Body of pancreas (tissue), 4 donors: ENCODE data around the gene SNRNP70. TPM values are rescaled to one million over a fixed set of nuclear protein-coding genes. Genes with fewer than 3 reads are reported as not detected.

Experiments used
- ATAC-seq: fragments of 150-250 bp; one replicate; pipeline ENCODE4 v1.9.1; 2016
- DNase-seq, 4 donors: peaks; one replicate each; pipeline ENCODE4 v3.0.0-alpha.2; 2019
- H3K27ac ChIP-seq, 4 donors: fragments of 200-600 bp; sonication (generic); 1 replicate in 3 of 4; 2 replicates in 1 of 4; pipeline versions ENCODE4 v1.5.1 to v1.6.1; 2016 to 2019; ENCODE audit warnings: mild to moderate bottlenecking in 1 of 4, mixed read lengths in 1 of 4, moderate library complexity in 1 of 4
- H3K27me3 ChIP-seq, 2 donors: fragments of 200-600 bp; sonication (generic); one replicate each; pipeline ENCODE4 v1.6.0; 2016; ENCODE audit warnings: mild to moderate bottlenecking in 1 of 2
- H3K36me3 ChIP-seq, 2 donors: fragments of 200-600 bp; sonication (generic); replicated peaks in 1 of 2; 2 replicates each; pipeline ENCODE4 v1.5.1; 2016; ENCODE audit warnings: low read depth in 2 of 2; ENCODE audit not compliant: insufficient read depth in 1 of 2
- H3K4me1 ChIP-seq: fragments of 200-600 bp; sonication (generic); one replicate; pipeline ENCODE4 v1.6.0; 2016
- H3K4me3 ChIP-seq, 2 donors: fragments of 200-600 bp; sonication (generic); 1 replicate in 1 of 2; 2 replicates in 1 of 2; pipeline ENCODE4 v1.5.1; 2016 to 2019
- H3K9me3 ChIP-seq, 3 donors: fragments of 200-600 bp; sonication (generic); 1 replicate in 2 of 3; 2 replicates in 1 of 3; pipeline ENCODE4 v1.5.1; 2016
- CTCF ChIP-seq, 7 experiments: fragments of 450-650 bp in 4 of 7; fragments of 200-600 bp in 3 of 7; sonication (generic) in 3 of 7; IDR thresholded peaks; one replicate each; pipeline ENCODE4 v1.5.1; 2016 to 2019; ENCODE audit warnings: antibody characterized with exemption in 7 of 7
- POLR2A ChIP-seq, 3 donors: fragments of 450-650 bp; IDR thresholded peaks; one replicate each; pipeline ENCODE4 v1.6.1; 2016; ENCODE audit warnings: antibody characterized with exemption in 3 of 3, mild to moderate bottlenecking in 2 of 3
- WGBS, 2 donors: methylation state at CpG; one replicate each; pipeline ENCODE4 v1.1.5; 2017; 5-methylcytosine and 5-hydroxymethylcytosine counted together
- intact Hi-C: fragments of 100-400 bp; cut with DNase I; formaldehyde crosslinking; loops from one replicate; pipeline ENCODE4 v1.15.1; 2023
- total RNA-seq, 2 donors: library from RNA; depleted of rRNA; stranded (reverse); fragments of >200 nt; gene quantifications; one replicate each; pipeline ENCODE4 v1.1.0, GENCODE V29; 2016

Gene SNRNP70
- total RNA-seq, 2 donors from 2014 or later = 199 to 588 TPM

- Histone ChIP-seq H3K36me3 (peaks cover 10 to 23% of the 10 kb centered on the region in 2 donors), H3K27me3 (no peaks in the 10 kb centered on the region), H3K4me1 (peaks cover 33% of the 10 kb centered on the region), H3K9me3 (no peaks in the 10 kb centered on the region), H3K27ac (no peak overlapping the region), H3K4me3 (no peak overlapping the region)
- ATAC-seq (no peak), DNase-seq (no peak)
- TF ChIP-seq CTCF (IDR thresholded peaks at IDR 0.05) = no peak
- no peak for TF ChIP-seq POLR2A (IDR thresholded peaks at IDR 0.05)
- WGBS, 2 donors = 83 to 91% methylated on average over 17 of the region's 17 CpGs
- intact Hi-C loops = loop anchor here (10.0 kb wide), 1 partner anchor 53 kb away; no protein-coding TSS in a partner anchor
Observed at GRCh38 chr19:49091391-49092038, 6.3 kb downstream of the SNRNP70 start.

GRCh38 chr19:49092686-49093085 is 7.4 kb downstream of the SNRNP70 start:
- TF ChIP-seq CTCF (IDR thresholded peaks at IDR 0.05) (no peak), POLR2A (IDR thresholded peaks at IDR 0.05) (no peak)
- H3K4me1 ChIP-seq = peaks cover 26% of the 10 kb centered on the region
- H3K9me3 ChIP-seq = no peaks in the 10 kb centered on the region
- ATAC-seq (no peak), DNase-seq (no peak)
- H3K27me3 ChIP-seq = no peaks in the 10 kb centered on the region
- 91 to 93% methylated on average over 6 of the region's 6 CpGs for WGBS, 2 donors
- intact Hi-C loops = loop anchor here (10.0 kb wide), 1 partner anchor 52 kb away; no protein-coding TSS in a partner anchor
- H3K36me3 ChIP-seq = peaks cover 10 to 23% of the 10 kb centered on the region in 2 donors
- no peak overlapping the region for H3K4me3 ChIP-seq
- H3K27ac ChIP-seq = no peak overlapping the region

GRCh38 chr19:49094505-49095482 is 9.5 kb downstream of the SNRNP70 start:
- Histone ChIP-seq H3K9me3 (no peaks in the 10 kb centered on the region), H3K4me3 (no peak overlapping the region), H3K27me3 (no peaks in the 10 kb centered on the region), H3K4me1 (peaks cover 15% of the 10 kb centered on the region), H3K27ac (no peak overlapping the region), H3K36me3 (peaks cover 23 to 28% of the 10 kb centered on the region in 2 donors)
- DNase-seq (no peak), ATAC-seq (no peak)
- WGBS, 2 donors = 80 to 83% methylated on average over 23 of the region's 23 CpGs
- intact Hi-C loops = loop anchor here (5.0 to 10.0 kb wide), 2 partner anchors 50 to 108 kb away; no protein-coding TSS in a partner anchor
- TF ChIP-seq POLR2A (IDR thresholded peaks at IDR 0.05) (no peak), CTCF (IDR thresholded peaks at IDR 0.05) (no peak)

- Histone ChIP-seq H3K9me3 (no peaks in the 10 kb centered on the region), H3K27me3 (no peaks in the 10 kb centered on the region), H3K36me3 (peaks cover 21 to 29% of the 10 kb centered on the region in 2 donors), H3K27ac (peak overlapping the region in 1 of 4 donors; percentile 45), H3K4me1 (peaks cover 15% of the 10 kb centered on the region), H3K4me3 (no peak overlapping the region)
- intact Hi-C loops = loop anchor here (5.0 to 10.0 kb wide), 2 partner anchors 47 to 105 kb away; no protein-coding TSS in a partner anchor
- WGBS, 2 donors = 38% methylated on average over 6 to 8 of the region's 8 CpGs
- TF ChIP-seq CTCF (IDR thresholded peaks at IDR 0.05) (peak; percentile 93 to 100 (median 96)), POLR2A (IDR thresholded peaks at IDR 0.05) (no peak)
- DNase-seq (peak; percentile 72 to 80 (median 73)), ATAC-seq (peak; percentile 86)
Observed at GRCh38 chr19:49097453-49098288, 12.4 kb downstream of the SNRNP70 start.
